ENCODE results near the gene GUCY1A1.

GUCY1A1 gene

GRCh38 chr4:155722336-155722735 is 55.7 kb downstream of the GUCY1A1 start:
- TF ChIP-seq PRDM10 (tag by site-specific recombination; IDR thresholded peaks at IDR 0.05) (no peak), GLI2 (tag by site-specific recombination; IDR thresholded peaks at IDR 0.05; ENCODE audit: borderline replicate concordance, low read depth) (no peak)
- no peaks in the 10 kb centered on the region for H3K4me1 ChIP-seq (ENCODE audit: control insufficient read depth, insufficient read depth, low read length)
- no peak overlapping the region for H3K27ac ChIP-seq (ENCODE audit: extremely low read depth, low read depth, low read length)
- H3K4me3 ChIP-seq (ENCODE audit: low read depth, low read length) = no peak overlapping the region
- H3K9me3 ChIP-seq (ENCODE audit: control insufficient read depth, insufficient read depth, low read depth, low read length) = no peaks in the 10 kb centered on the region
- ChIA-PET CTCF (no interaction called here), POLR2A (no interaction called here)
- H3K36me3 ChIP-seq (ENCODE audit: control insufficient read depth in 2 of 2, insufficient read depth in 1 of 2, low read length in 2 of 2) = no peaks in the 10 kb centered on the region

GRCh38 chr4:155722816-155723499 is 56.3 kb downstream of the GUCY1A1 start:
- POLR2A ChIA-PET = no interaction called here
- Histone ChIP-seq H3K4me1 (ENCODE audit: control insufficient read depth, insufficient read depth, low read length) (no peaks in the 10 kb centered on the region), H3K27ac (ENCODE audit: extremely low read depth, low read depth, low read length) (no peak overlapping the region), H3K4me3 (ENCODE audit: low read depth, low read length) (no peak overlapping the region), H3K9me3 (ENCODE audit: control insufficient read depth, insufficient read depth, low read depth, low read length) (no peaks in the 10 kb centered on the region), H3K36me3 (ENCODE audit: control insufficient read depth in 2 of 2, insufficient read depth in 1 of 2, low read length in 2 of 2) (no peaks in the 10 kb centered on the region)
- TF ChIP-seq ZNF621 (tag by site-specific recombination; IDR thresholded peaks at IDR 0.05) (no peak), ATF2 (tag by site-specific recombination; IDR thresholded peaks at IDR 0.05; ENCODE audit: low read depth) (no peak), ZNF785 (tag by site-specific recombination; IDR thresholded peaks at IDR 0.05) (no peak)
- CTCF ChIA-PET = no interaction called here

GRCh38 chr4:155724731-155725130 is 58.1 kb downstream of the GUCY1A1 start:
- no peak for TF ChIP-seq ZSCAN5A (tag by site-specific recombination; IDR thresholded peaks at IDR 0.05)
- TF ChIP-seq PRDM2 (tag by site-specific recombination; IDR thresholded peaks at IDR 0.05; ENCODE audit: borderline replicate concordance) = no peak
- no peak for TF ChIP-seq ZNF548 (tag by site-specific recombination; IDR thresholded peaks at IDR 0.05)
- TF ChIP-seq ZBTB7A (tag by site-specific recombination; IDR thresholded peaks at IDR 0.05; ENCODE audit: low read depth) = no peak
- TF ChIP-seq ZNF768 (tag by site-specific recombination; IDR thresholded peaks at IDR 0.05) = no peak
- TF ChIP-seq ZNF558 (tag by site-specific recombination; IDR thresholded peaks at IDR 0.05) = no peak
- TF ChIP-seq ZNF777 (tag by site-specific recombination; IDR thresholded peaks at IDR 0.05; ENCODE audit: borderline replicate concordance) = no peak
- no peak for TF ChIP-seq ZNF596 (tag by site-specific recombination; IDR thresholded peaks at IDR 0.05)
- no peak for TF ChIP-seq GFI1B (tag by site-specific recombination; IDR thresholded peaks at IDR 0.05)
- no peak for TF ChIP-seq ZFP37 (tag by site-specific recombination; IDR thresholded peaks at IDR 0.05)
- Histone ChIP-seq H3K4me3 (ENCODE audit: low read depth, low read length) (no peak overlapping the region), H3K36me3 (ENCODE audit: control insufficient read depth in 2 of 2, insufficient read depth in 1 of 2, low read length in 2 of 2) (no peaks in the 10 kb centered on the region), H3K9me3 (ENCODE audit: control insufficient read depth, insufficient read depth, low read depth, low read length) (no peaks in the 10 kb centered on the region), H3K4me1 (ENCODE audit: control insufficient read depth, insufficient read depth, low read length) (no peaks in the 10 kb centered on the region), H3K27ac (ENCODE audit: extremely low read depth, low read depth, low read length) (no peak overlapping the region)
- ChIA-PET CTCF (interaction anchor here (1.1 kb wide), 1 partner anchor 85 kb away, joined by 3 read pairs; no protein-coding TSS in a partner anchor), POLR2A (no interaction called here)

Data from HEK293 (cell line).